ENCODE results near the gene LILRB3. TPM values are rescaled to one million over a fixed set of nuclear protein-coding genes. Genes with fewer than 3 reads are reported as not detected.
A peak's percentile ranks its signal among the peaks of the same experiment; 100 is the strongest.

Gene LILRB3
- total RNA-seq, 2 donors from 2014 or later, result 0.73 to 5.9 TPM

DNA sequence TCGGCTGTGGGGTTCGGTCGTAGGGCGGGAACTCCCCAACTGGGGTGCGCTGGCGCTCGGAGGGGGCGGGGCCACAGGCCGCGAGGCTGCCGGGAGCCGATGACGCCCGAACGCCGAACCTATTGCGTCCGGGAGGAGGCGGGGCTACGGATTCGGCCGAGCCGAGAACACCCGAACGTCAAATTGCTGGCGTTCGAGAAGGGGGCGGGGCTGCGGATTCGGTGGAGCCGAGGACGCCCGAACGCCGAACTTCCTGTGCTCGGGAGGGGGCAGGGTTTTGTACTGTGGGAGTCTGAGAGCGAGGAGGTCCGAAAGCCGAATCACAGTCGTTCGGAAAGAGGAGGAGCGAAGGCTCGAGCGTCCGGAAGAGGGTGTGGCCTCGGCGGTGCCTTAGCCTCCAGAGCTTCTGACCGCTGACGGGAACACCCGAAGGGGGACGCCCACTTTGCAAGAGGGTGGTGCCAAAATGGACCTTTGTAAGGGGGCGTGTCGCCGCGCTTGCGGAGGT is 32.2 kb downstream of the LILRB3 start:
- H3K4me3 ChIP-seq, result peak overlapping the region; percentile 83 to 91
- H3K9me3 ChIP-seq, result no peaks in the 10 kb centered on the region
- 0% methylated on average over 55 of the region's 56 CpGs for WGBS
- peaks cover 4% of the 10 kb centered on the region for H3K4me1 ChIP-seq (replicated peaks)
- peak; percentile 100 for DNase-seq (ENCODE audit: low spot score)
- peak overlapping the region; percentile 96 to 98 for H3K27ac ChIP-seq
- peaks cover 0 to 4% of the 10 kb centered on the region in 2 donors for H3K36me3 ChIP-seq
- TF ChIP-seq, protein P1, sequence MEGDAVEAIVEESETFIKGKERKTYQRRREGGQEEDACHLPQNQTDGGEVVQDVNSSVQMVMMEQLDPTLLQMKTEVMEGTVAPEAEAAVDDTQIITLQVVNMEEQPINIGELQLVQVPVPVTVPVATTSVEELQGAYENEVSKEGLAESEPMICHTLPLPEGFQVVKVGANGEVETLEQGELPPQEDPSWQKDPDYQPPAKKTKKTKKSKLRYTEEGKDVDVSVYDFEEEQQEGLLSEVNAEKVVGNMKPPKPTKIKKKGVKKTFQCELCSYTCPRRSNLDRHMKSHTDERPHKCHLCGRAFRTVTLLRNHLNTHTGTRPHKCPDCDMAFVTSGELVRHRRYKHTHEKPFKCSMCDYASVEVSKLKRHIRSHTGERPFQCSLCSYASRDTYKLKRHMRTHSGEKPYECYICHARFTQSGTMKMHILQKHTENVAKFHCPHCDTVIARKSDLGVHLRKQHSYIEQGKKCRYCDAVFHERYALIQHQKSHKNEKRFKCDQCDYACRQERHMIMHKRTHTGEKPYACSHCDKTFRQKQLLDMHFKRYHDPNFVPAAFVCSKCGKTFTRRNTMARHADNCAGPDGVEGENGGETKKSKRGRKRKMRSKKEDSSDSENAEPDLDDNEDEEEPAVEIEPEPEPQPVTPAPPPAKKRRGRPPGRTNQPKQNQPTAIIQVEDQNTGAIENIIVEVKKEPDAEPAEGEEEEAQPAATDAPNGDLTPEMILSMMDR (IDR thresholded peaks at IDR 0.05), result no peak
- TF ChIP-seq POLR2A (IDR thresholded peaks at IDR 0.05), result no peak
- peak; percentile 90 for TF ChIP-seq POLR2AphosphoS5 (IDR thresholded peaks at IDR 0.05)
- intact Hi-C loops (cut with DNase I), result loop anchor here (1.0 to 2.0 kb wide), 2 partner anchors 10 to 30 kb away; partner anchors contain the start of gene RPS9
- no peaks in the 10 kb centered on the region for H3K27me3 ChIP-seq (replicated peaks; ENCODE audit: insufficient read depth)

DNA sequence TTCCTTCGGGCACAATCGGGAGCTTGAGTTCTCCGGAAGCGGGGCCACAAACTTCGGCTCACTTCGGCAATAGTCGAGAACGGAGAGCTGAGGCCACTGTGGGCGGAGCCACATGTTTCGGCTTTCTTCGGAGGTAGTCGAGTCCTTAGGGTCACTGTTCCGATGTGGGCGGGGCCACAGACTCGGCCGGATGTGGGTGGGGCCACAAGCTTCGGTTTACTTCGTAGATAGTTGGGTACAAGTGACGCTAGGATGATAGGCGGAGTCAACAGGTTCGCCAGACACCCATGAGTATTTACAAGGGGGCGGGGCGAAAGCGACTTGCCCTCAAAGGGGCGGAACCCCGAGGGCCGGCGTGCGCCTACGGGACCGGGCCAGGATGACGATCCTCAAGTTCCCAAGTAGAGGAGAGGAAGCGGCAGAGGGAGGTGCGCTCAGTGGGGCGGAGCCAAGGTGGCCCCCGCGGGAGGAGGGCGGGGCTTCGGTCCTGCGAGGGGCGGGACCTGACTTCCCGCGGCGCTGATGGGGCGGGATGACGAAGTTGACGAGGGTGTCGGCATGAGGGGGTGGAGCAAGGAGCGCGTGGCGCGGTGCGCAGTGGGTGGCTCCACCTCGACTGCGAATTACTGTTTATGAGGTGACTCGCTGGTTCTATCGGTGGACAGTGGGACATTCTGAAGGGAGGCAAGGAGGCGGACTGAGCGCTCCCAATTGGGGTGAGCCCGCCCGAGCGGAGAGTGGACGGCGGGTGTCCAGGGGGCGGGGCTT is 32.9 kb downstream of the LILRB3 start:
- TF ChIP-seq POLR2AphosphoS5 (IDR thresholded peaks at IDR 0.05), result peak; percentile 97
- TF ChIP-seq POLR2A (IDR thresholded peaks at IDR 0.05), result no peak
- under 1% methylated on average over 65 of the region's 65 CpGs for WGBS
- Histone ChIP-seq H3K4me1 (replicated peaks) (peaks cover 4% of the 10 kb centered on the region), H3K36me3 (peaks cover 0 to 4% of the 10 kb centered on the region in 2 donors), H3K27me3 (replicated peaks; ENCODE audit: insufficient read depth) (no peaks in the 10 kb centered on the region), H3K27ac (peak overlapping the region; percentile 96 to 98), H3K4me3 (peak overlapping the region; percentile 83 to 91), H3K9me3 (no peaks in the 10 kb centered on the region)
- intact Hi-C loops (cut with DNase I), result loop anchor here (1.0 to 2.0 kb wide), 2 partner anchors 10 to 29 kb away; partner anchors contain the start of gene RPS9
- DNase-seq (ENCODE audit: low spot score), result peak; percentile 100

DNA sequence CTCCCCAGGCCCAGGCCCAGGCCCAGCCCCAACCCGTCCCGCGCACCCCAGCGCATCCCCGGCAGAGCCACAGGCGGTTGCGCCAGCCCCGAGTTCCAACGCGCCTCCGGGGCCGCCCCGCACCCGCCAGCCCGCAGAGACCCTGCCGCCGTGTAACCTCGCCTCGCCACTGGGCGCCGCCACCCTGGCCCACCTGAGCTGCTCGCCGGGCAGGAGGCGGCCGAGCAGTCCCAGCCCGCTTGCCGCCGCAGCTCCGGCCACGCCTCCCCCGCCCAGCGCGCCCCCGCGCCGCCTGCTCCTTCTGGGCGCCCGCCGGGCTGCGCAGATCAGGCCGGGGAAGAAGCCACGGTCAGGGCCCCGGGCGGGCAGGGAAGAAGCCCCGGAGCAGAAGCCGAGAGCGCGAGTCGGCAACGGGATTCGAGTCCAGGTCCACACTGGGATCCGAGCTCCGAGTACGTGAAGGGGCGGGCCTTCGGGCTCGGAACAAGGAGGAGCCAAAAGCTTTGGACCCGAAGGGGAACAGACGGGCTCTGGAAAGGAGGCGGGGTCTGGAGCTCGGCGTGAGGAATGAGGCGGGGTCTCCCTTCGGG is 33.6 kb downstream of the LILRB3 start, which contains the start of gene MBOAT7:
TSS of gene MBOAT7 (minus strand) at position 436 of the 590 bp plus-strand sequence. CDS start 1,072 bp downstream, outside the sequence.
- H3K36me3 ChIP-seq, result peaks cover 0 to 4% of the 10 kb centered on the region in 2 donors
- DNase-seq (ENCODE audit: low spot score), result no peak
- no peaks in the 10 kb centered on the region for H3K27me3 ChIP-seq (replicated peaks; ENCODE audit: insufficient read depth)
- intact Hi-C loops (cut with DNase I), result no loop called here
- 1% methylated on average over 27 of the region's 64 CpGs for WGBS
- TF ChIP-seq, protein P1 (IDR thresholded peaks at IDR 0.05), result peak in 3 of 4 experiments; percentile 26 to 58 (median 52)
- TF ChIP-seq POLR2A (IDR thresholded peaks at IDR 0.05) (peak; percentile 96), POLR2AphosphoS5 (IDR thresholded peaks at IDR 0.05) (no peak)
- no peaks in the 10 kb centered on the region for H3K9me3 ChIP-seq
- H3K27ac ChIP-seq, result peak within 1 kb of the TSS; percentile 96 to 98
- H3K4me1 ChIP-seq (replicated peaks), result peaks cover 4% of the 10 kb centered on the region
- H3K4me3 ChIP-seq, result peak within 1 kb of the TSS; percentile 83 to 91

DNA sequence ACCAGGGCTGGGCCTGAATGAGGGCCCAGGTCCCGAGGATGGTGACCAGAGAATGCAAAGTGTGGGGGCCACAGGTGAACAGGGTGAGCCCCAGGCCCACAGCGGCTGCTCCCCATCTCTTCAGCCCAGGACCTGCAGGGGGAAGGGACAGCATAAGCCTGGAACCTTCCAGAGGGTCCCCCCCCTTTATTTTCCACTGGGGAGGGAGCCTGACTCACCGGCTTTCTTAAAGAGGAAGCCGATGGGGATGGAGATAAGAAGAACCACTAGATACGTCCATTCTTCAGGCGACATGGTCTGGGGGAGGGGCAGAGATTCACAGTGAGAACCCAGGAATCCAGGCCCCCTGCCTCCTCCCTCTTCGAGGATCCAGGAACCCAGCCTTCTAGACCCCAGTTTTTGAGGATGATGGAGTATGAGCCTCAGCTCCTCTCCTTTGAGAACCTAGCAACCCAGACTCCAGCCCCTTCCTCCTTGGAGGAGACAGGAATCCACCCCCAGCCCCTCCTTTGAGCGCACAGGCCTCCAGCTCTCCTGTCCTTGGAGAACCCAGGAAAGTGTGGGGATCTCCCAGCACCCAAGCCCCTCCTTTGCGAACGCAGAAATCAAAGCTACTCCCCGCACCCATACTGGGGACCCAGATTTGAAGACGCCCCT is 34.5 kb downstream of the LILRB3 start:
- H3K9me3 ChIP-seq, result no peaks in the 10 kb centered on the region
- peak overlapping the region; percentile 58 to 80 for H3K4me3 ChIP-seq
- TF ChIP-seq POLR2A (IDR thresholded peaks at IDR 0.05) (peak; percentile 49), POLR2AphosphoS5 (IDR thresholded peaks at IDR 0.05) (peak; percentile 36)
- TF ChIP-seq, protein P1 (IDR thresholded peaks at IDR 0.05), result no peak
- peaks cover 0 to 4% of the 10 kb centered on the region in 2 donors for H3K36me3 ChIP-seq
- WGBS, result 12% methylated on average over 12 of the region's 12 CpGs
- no peaks in the 10 kb centered on the region for H3K27me3 ChIP-seq (replicated peaks; ENCODE audit: insufficient read depth)
- DNase-seq (ENCODE audit: low spot score), result no peak
- intact Hi-C loops (cut with DNase I), result no loop called here
- H3K27ac ChIP-seq, result peak overlapping the region; percentile 96 to 98
- peaks cover 4% of the 10 kb centered on the region for H3K4me1 ChIP-seq (replicated peaks)

DNA sequence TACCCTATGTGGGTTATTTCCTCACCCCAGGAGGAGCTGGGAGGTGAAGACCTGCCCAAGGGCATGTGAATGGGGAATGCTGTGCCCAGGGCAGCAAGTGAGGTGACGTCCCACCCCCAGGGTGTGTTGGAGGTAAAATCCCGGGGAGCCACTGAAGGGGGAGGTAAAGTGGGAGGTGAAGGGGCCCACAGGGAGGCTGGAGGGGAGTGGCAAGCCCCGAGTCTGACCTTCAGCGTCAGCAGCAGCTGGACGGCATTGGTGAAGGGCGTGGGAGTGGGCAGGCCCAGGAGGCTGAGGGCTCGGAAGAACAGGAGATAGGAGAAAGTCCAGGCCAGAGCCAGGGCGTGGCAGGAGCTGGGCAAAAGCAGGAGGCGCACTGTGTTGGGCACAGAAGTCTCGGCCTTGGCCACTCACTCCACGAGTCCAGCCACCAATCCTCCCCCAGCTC is 35.8 kb downstream of the LILRB3 start:
- intact Hi-C loops (cut with DNase I), result no loop called here
- no peaks in the 10 kb centered on the region for H3K9me3 ChIP-seq
- no peak overlapping the region for H3K4me3 ChIP-seq
- no peaks in the 10 kb centered on the region for H3K36me3 ChIP-seq
- WGBS, result 87% methylated on average over 11 of the region's 11 CpGs
- no peak for TF ChIP-seq POLR2AphosphoS5 (IDR thresholded peaks at IDR 0.05)
- no peaks in the 10 kb centered on the region for H3K27me3 ChIP-seq (replicated peaks; ENCODE audit: insufficient read depth)
- peaks cover 2% of the 10 kb centered on the region for H3K4me1 ChIP-seq (replicated peaks)
- no peak for DNase-seq (ENCODE audit: low spot score)
- H3K27ac ChIP-seq, result no peak overlapping the region

Measured in prostate gland (tissue), 2 donors.